HG02642 (cell line): ENCODE measurements around the gene HORMAD2.

Source experiments
- ATAC-seq: cut with Tn5 transposase; IDR thresholded peaks from one replicate; pipeline ENCODE4 v1.9.1; 2021; ENCODE audit warnings: mild to moderate bottlenecking; ENCODE audit not compliant: unreplicated experiment, poor library complexity

Gene HORMAD2

DNA sequence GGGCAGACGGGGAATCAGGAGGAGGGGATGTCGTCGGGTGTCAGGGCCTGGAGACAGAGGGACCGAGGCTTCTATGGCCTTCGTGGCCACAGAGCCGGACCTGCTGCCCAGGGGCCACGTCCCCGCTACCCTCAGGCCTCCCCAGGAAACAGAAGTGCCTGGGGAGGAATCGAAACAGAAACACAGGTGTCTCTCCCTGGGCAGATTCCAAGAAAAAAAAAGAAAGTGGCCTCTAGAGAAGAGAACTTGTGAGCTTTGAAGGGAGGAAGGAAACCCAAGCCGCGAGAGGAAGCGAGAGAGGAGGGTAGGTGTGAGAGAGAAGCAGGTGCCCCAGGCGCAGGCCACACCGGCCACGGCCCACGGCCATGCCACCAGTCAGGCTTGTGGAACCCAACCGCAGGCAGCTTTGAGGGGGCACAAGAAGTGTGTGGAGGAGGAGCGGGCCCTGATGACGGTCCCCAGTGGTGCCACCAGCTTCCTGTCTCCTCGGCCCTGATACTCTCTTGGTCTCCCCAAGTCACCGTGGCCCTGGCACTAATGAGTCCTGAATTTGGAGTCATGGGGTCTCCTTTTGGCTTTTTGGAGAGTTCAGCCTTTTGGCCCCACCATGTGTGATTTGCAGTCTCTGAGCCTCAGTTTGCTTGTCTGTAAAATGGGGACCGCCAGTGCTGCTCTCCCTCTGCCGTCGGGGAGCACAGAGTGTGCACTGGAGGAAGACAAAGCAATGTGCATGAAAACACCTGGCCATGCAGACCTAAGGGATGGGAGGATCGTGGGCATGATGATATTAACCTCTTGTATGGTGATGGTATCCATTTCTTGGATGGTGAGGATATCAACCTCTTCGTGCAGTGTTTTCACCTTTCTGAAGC is 141.1 kb downstream of the HORMAD2 start:
- no peak for ATAC-seq

DNA sequence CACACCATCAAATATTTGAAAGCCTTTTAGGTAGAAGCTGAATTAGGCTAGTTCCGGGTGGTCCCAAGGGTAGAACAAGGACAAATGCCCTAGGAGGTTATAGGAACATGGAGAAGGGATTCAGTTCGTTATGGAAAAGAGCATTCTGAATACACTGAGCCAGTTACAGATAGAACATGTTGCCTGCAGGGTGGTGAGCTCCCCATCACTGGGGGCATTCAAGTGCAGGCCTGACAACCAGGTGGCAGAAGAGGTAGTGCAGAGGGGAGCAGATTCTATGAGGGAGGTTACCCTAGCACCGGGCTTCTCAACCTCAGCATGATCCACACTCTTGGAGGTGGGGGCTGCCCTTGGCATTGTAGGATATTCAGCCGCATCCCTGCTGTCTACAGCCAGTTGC is 142.1 kb downstream of the HORMAD2 start:
- no peak for ATAC-seq

DNA sequence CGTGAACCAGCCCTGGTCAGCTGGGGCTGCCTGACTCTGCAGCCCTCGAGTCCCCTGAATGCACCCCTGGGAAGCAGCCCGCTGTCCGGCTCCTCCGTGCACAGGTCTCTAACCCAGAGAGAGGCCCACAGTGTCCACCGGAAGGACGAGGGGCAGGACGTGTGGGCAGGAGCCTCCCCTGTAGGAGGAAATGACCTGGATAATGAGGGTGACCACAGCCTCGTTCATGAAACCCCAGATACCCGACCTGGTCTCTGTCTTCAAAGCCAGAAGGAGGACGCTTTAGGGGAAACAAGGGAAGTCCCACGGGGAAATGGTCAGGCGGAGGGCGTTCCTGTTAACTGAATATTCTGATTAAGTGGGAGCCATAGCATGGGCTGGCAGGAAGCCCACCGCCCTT is 143.0 kb downstream of the HORMAD2 start:
- no peak for ATAC-seq

DNA sequence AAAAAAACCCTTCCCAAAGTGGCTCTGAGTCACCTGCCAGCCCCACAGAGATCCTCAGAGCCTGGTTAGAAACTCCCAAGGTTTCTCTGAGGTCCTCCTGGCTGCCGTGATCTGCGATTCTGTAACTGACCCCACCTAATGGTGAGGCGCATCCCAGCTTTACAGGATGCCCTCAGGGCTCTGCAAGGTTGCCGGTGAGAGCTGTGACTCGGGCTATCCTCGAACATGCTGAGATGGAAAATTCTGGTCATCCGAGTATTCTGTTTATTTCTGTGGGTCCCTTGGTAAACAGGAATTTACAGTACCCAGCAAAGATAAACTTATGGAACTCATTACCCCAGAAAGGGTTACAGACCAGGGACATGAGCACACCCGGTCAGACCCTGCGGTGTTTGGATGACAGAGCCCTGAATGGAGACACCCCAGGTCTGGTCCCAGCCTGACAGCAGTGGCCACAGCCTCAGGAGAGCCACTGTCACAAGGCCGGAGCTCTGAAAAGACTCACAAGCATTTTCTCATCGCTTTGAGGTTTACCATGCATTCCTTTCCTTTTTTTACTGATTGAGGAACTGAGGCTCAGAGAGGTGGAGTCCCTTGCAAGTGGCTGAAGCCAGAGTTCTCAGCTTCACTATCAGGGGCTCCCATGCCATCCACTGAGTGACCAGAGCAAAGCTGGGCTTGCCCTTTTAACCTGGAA is 144.0 kb downstream of the HORMAD2 start:
- no peak for ATAC-seq

DNA sequence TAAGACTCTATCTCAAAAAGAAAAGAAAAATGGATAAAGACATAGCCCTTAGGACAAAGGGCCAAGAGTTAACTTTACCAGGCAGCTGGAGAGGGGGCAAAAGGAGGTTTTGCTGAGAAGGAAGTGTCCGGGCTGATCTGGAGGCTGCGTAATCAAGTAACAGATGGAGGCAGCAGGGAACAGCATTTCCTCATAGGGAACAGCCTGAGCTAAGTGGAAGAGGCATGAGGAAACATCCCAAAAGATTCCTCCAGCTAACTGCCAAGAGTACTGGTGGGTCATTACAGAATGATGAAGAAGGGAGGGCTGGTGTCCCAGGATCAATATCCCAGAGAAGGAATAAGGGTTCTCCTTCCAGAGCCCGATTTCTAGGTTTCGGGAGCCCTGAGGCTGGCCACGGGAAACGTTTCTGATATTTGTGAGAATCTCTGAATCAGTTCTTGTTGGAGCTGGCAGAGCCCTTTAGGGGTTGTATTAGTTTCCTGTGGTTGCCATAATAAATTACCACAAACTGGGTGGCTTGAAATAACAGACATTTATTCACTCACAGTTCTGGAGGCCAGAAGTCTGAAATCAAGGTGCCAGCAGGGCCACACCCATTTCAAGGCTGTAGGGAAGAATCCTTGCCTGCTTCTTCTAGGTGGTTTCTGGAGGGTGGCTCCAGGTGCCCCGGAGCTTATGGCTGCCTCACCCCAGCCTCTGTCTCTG is 145.1 kb downstream of the HORMAD2 start:
- no peak for ATAC-seq

DNA sequence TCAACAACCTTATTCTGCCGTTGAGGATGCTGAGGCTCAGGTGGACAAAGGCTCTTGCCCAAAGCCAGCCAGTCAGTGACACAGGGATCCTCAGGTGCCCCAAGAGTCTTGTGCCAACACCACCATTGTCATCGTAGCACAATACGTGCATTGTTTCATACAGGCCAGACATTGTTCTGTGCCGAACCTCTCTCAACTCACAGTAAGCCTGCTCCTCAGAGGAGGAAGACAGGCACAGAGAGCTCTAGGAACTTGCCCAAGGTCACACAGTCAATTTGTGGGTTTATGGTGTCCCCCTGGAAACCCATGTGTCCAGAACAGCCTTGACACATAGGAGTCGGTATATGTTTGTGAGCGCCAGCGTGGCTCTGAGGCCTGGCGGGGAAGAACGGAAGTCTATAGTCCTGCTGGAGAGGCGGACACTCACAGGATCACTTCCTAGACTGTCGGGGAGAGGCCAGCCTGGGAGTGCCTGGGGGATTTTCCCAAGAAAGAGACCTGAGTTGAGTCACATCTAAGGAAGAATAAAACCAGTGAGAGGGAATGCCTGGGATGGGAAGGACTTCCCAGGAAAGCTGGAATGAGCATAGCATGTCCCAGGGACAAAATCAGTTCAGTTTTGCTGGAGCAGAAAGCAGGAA is 146.0 kb downstream of the HORMAD2 start:
- no peak for ATAC-seq
